IMR-90 (cell line): ENCODE measurements around the gene CYTH4. TPM values are rescaled to one million over a fixed set of nuclear protein-coding genes. Genes with fewer than 3 reads are reported as not detected.

ENCODE experiments used
- ATAC-seq: fragments of 200-7000 bp; cut with Tn5 transposase; 2 replicates; pipeline ENCODE4 v1.9.1; 2020; ENCODE audit warnings: low read depth, mild to moderate bottlenecking, moderate library complexity
- BruUV-seq: library from RNA; stranded (reverse); fragments of 400-500 nt; replicated peaks from 2 replicates; lab custom pipeline; 2021; lab: Mats Ljungman, UMichigan
- CTCF ChIA-PET: fragments of 300-600 bp; formaldehyde crosslinking; extraction: SDS; loops from one replicate; lab custom pipeline; 2021; ENCODE audit warnings: antibody characterized with exemption; lab: Yijun Ruan, JAX
- POLR2A ChIA-PET: fragments of 300-600 bp; sonication (Branson Sonifier 250); formaldehyde crosslinking; loops from one replicate; lab custom pipeline; 2022; ENCODE audit warnings: antibody characterized with exemption; ENCODE audit not compliant: unreplicated experiment; lab: Charles Lee
- DNase-seq: peaks from one replicate; pipeline ENCODE4 v3.0.0; 2013
- H2AFZ ChIP-seq: replicated peaks from 2 replicates; pipeline ENCODE3; 2013; ENCODE audit warnings: low read length, mild to moderate bottlenecking; ENCODE audit not compliant: poor library complexity
- H2AK5ac ChIP-seq: 2 replicates; pipeline ENCODE4 v1.6.1; 2013; ENCODE audit warnings: low read depth, low read length, inconsistent platforms
- H2AK9ac ChIP-seq: replicated peaks from 2 replicates; pipeline ENCODE3; 2013; ENCODE audit warnings: mild to moderate bottlenecking, low read depth, low read length, moderate library complexity; ENCODE audit not compliant: poor library complexity
- H2BK120ac ChIP-seq: 2 replicates; pipeline ENCODE4 v1.6.1; 2013; ENCODE audit warnings: low read depth, low read length, inconsistent platforms
- H2BK15ac ChIP-seq: 3 replicates; pipeline ENCODE4 v1.6.1; 2013; ENCODE audit warnings: low read depth, low read length, inconsistent platforms
- H2BK20ac ChIP-seq: 2 replicates; pipeline ENCODE4 v1.6.1; 2013; ENCODE audit warnings: low read depth, mild to moderate bottlenecking, inconsistent platforms, low read length, moderate library complexity
- H2BK5ac ChIP-seq: 2 replicates; pipeline ENCODE4 v1.6.1; 2013; ENCODE audit warnings: mild to moderate bottlenecking, low read depth, low read length, inconsistent platforms; ENCODE audit not compliant: poor library complexity, severe bottlenecking
- H3K14ac ChIP-seq: replicated peaks from 2 replicates; pipeline ENCODE4 v1.6.1; 2013; ENCODE audit warnings: low read depth, low read length, inconsistent platforms
- H3K18ac ChIP-seq: 2 replicates; pipeline ENCODE4 v1.6.1; 2013; ENCODE audit warnings: low read depth, low read length, control low read depth
- H3K23ac ChIP-seq: 2 replicates; pipeline ENCODE4 v1.6.1; 2013; ENCODE audit warnings: low read depth, low read length, inconsistent platforms
- H3K27ac ChIP-seq: 2 replicates; pipeline ENCODE4 v1.5.1; 2013; ENCODE audit warnings: mild to moderate bottlenecking, control low read depth, low read length; ENCODE audit not compliant: insufficient read depth
- H3K27me3 ChIP-seq: 2 replicates; pipeline ENCODE4 v1.6.1; 2013; ENCODE audit warnings: low read length; ENCODE audit not compliant: control insufficient read depth, insufficient read depth
- H3K36me3 ChIP-seq: 2 replicates; pipeline ENCODE4 v1.6.1; 2013; ENCODE audit warnings: low read length, mixed read lengths; ENCODE audit not compliant: control insufficient read depth, insufficient read depth
- H3K4ac ChIP-seq: 2 replicates; pipeline ENCODE4 v1.6.1; 2013; ENCODE audit warnings: low read depth, low read length, inconsistent platforms
- H3K4me1 ChIP-seq: 2 replicates; pipeline ENCODE4 v1.6.1; 2013; ENCODE audit warnings: low read length, mixed read lengths; ENCODE audit not compliant: control insufficient read depth, insufficient read depth
- H3K4me2 ChIP-seq: 2 replicates; pipeline ENCODE4 v1.6.1; 2013; ENCODE audit warnings: low read depth, mild to moderate bottlenecking, control low read depth, low read length, moderate library complexity
- H3K4me3 ChIP-seq: 2 replicates; pipeline ENCODE4 v1.5.1; 2013; ENCODE audit warnings: low read depth, mild to moderate bottlenecking, control low read depth, low read length, moderate library complexity; ENCODE audit not compliant: insufficient read depth
- H3K56ac ChIP-seq: 2 replicates; pipeline ENCODE4 v1.6.1; 2013; ENCODE audit warnings: low read length, inconsistent platforms; ENCODE audit not compliant: insufficient read depth; ENCODE audit errors: extremely low read depth
- H3K79me1 ChIP-seq, 2 experiments: 2 replicates each; pipeline ENCODE4 v1.6.1; 2013; ENCODE audit warnings: low read length in 2 of 2, inconsistent platforms in 1 of 2, low read depth in 1 of 2
- H3K9ac ChIP-seq: 2 replicates; pipeline ENCODE4 v1.6.1; 2013; ENCODE audit warnings: low read depth, low read length, control low read depth
- H3K9me1 ChIP-seq: 2 replicates; pipeline ENCODE4 v1.6.1; 2013; ENCODE audit warnings: low read length, inconsistent platforms; ENCODE audit not compliant: insufficient read depth
- H3K9me3 ChIP-seq: 2 replicates; pipeline ENCODE4 v1.6.1; 2013; ENCODE audit warnings: low read length; ENCODE audit not compliant: control insufficient read depth, insufficient read depth
- H4K20me1 ChIP-seq: 2 replicates; pipeline ENCODE4 v1.6.1; 2013; ENCODE audit warnings: low read length, inconsistent platforms; ENCODE audit not compliant: insufficient read depth
- H4K5ac ChIP-seq: 2 replicates; pipeline ENCODE4 v1.6.1; 2013; ENCODE audit warnings: mild to moderate bottlenecking, low read depth, low read length, control low read depth
- H4K8ac ChIP-seq, 2 experiments: 2 replicates each; pipeline ENCODE4 v1.6.1; 2013; ENCODE audit warnings: low read depth in 2 of 2, low read length in 2 of 2, control low read depth in 1 of 2, inconsistent platforms in 1 of 2
- H4K91ac ChIP-seq: 2 replicates; pipeline ENCODE4 v1.6.1; 2013; ENCODE audit warnings: low read depth, low read length, inconsistent platforms; ENCODE audit not compliant: insufficient read depth
- CEBPB ChIP-seq: IDR thresholded peaks from 2 replicates; pipeline ENCODE4 v1.6.1; 2012; ENCODE audit warnings: low read depth, low read length, improper control_type of control experiment
- CTCF ChIP-seq: conservative IDR thresholded peaks from 2 replicates; pipeline ENCODE4 v1.5.1; 2012; ENCODE audit warnings: mild to moderate bottlenecking, low read depth, low read length, improper control_type of control experiment
- FOS ChIP-seq: fragments of 150-350 bp; IDR thresholded peaks from 2 replicates; pipeline ENCODE4 v1.6.1; 2016; ENCODE audit warnings: low read depth, low read length
- NFE2L2 ChIP-seq: fragments of 150-350 bp; IDR thresholded peaks from 2 replicates; pipeline ENCODE4 v1.6.1; 2016; ENCODE audit warnings: low read depth, mild to moderate bottlenecking, low read length
- POLR2A ChIP-seq: IDR thresholded peaks from 2 replicates; pipeline ENCODE4 v1.6.1; 2012; ENCODE audit warnings: mild to moderate bottlenecking, low read depth, low read length
- WGBS, 2 experiments: methylation state at CpG; one replicate each; pipeline versions ENCODE4 v1.1.5 to v1.1.7; 2013; ENCODE audit warnings: missing lambda C conversion rate in 2 of 2; ENCODE audit not compliant: insufficient read length in 1 of 2; ENCODE audit errors: extremely low coverage in 2 of 2; 5-methylcytosine and 5-hydroxymethylcytosine counted together
- dilution Hi-C: fragments of 300-500 bp; cut with HindIII; formaldehyde crosslinking; loops from one replicate; pipeline ENCODE4 v1.14.3; 2018; ENCODE audit warnings: low sequenced_read_pairs; ENCODE audit not compliant: unreplicated experiment
- in situ Hi-C: fragments of 300-500 bp; cut with MboI; formaldehyde crosslinking; loops from 3 replicates; pipeline ENCODE4 v1.14.3; 2019; ENCODE audit warnings: low sequenced_read_pairs, inconsistent platforms, mixed read lengths
- intact Hi-C: fragments of 100-400 bp; cut with micrococcal nuclease; formaldehyde crosslinking; loops from 2 replicates; pipeline ENCODE4 v1.10.0; 2022
- polyA plus RNA-seq, 3 experiments: library from polyadenylated mRNA; depleted of rRNA; stranded (reverse); fragments of >200 nt; gene quantifications; 2 replicates each; pipeline ENCODE4 v1.2.3, GENCODE V29; 2012; ENCODE audit warnings: low replicate concordance in 1 of 3
- total RNA-seq: library from RNA; depleted of rRNA; stranded (reverse); fragments of >200 nt; gene quantifications from 2 replicates; pipeline ENCODE4 v1.2.3, GENCODE V29; 2012

CYTH4 gene
- total and polyA plus RNA-seq, 2 of the 4 experiments (the other 2 are of a cell fraction), result 0.36 to 0.55 TPM

- Histone ChIP-seq H3K18ac (no peak overlapping the region), H3K56ac (no peak overlapping the region), H2AK9ac (peak overlapping the region; percentile 77), H2BK120ac (peak overlapping the region; percentile 73), H4K8ac (peak overlapping the region in 1 of 2 experiments; percentile 50; a peak in 1 of 4 replicates), H2BK5ac (no peak overlapping the region), H3K23ac (no peak overlapping the region), H3K4me1 (peaks cover 18% of the 10 kb centered on the region), H3K79me1 (no peaks in the 10 kb centered on the region), H2AK5ac (peak overlapping the region; percentile 44), H3K27me3 (peaks cover 26% of the 10 kb centered on the region), H2AFZ (peak overlapping the region; percentile 80), H3K9me3 (no peaks in the 10 kb centered on the region), H2BK15ac (no peak overlapping the region), H3K9me1 (no peaks in the 10 kb centered on the region), H2BK20ac (peak overlapping the region; percentile 18), H3K27ac (no peak overlapping the region), H3K4me3 (no peak overlapping the region), H3K4me2 (no peak overlapping the region), H3K9ac (no peak overlapping the region), H4K91ac (no peak overlapping the region), H3K4ac (peak overlapping the region; percentile 52; the same call in 1 of the 2 replicates), H3K36me3 (no peaks in the 10 kb centered on the region), H3K14ac (no peak overlapping the region), H4K5ac (no peak overlapping the region), H4K20me1 (no peaks in the 10 kb centered on the region)
- WGBS, 2 experiments, result 57% methylated on average over 1 of the region's 8 CpGs; no CpG with 5 or more reads in 1 of the 2 experiments
- peak; percentile 64 for ATAC-seq
- ChIA-PET CTCF (no interaction called here), POLR2A (no interaction called here)
- in situ Hi-C loops, result no loop called here
- BruUV-seq, result no TSS peak
- 0 out of 2 replicates have a peak, but pooled peaks have one; percentile 5 for TF ChIP-seq FOS
- no peak for TF ChIP-seq POLR2A
- TF ChIP-seq CEBPB, result no peak
- TF ChIP-seq CTCF, result no peak
- no peak for TF ChIP-seq NFE2L2
- dilution Hi-C loops, result no loop called here
- peak; percentile 55 for DNase-seq
- intact Hi-C loops, result no loop called here
Measured at GRCh38 chr22:37337204-37337943, 55.1 kb downstream of the CYTH4 start.
